ENCODE results near the gene PLA2G7.
"Not testable (repeated sequence)": the region's sequence is repeated elsewhere in the genome, so short reads cannot be mapped to it uniquely, and the experiment has no call there.

The PLA2G7 gene

DNA sequence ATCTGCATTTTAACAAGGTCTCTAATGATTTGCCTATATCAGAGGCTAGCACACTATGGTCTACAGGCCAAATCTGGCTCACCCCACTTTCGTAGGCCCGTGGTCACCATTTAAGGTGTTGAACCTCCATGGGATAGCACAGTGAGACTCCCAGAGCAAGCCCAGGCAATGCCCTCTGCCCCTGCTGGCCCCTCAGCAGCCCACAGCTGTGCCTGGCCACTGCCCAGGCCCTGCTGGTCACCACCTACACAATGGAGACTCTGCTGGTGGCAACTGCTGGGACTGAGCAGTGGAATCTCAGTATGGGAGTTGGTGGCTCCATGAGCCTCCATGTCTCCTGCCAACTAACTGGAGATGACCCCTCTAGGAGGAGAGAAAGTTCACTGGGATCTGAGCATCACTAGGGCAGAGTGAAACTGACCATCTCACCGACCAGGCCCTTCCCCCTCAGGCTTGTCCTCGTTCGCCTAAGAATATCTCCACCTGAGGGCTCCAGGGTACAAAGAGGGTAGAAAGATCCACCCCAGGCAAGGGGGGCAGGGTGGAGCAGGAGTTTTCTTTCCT lies 13.8 kb upstream of the PLA2G7 start:
- DNase-seq (ENCODE audit: low read depth), result no peak
- H3K4me3 ChIP-seq (ENCODE audit: low read depth, low read length), result no peak overlapping the region
- no peak for TF ChIP-seq CTCF (IDR thresholded peaks at IDR 0.05; ENCODE audit: control insufficient read depth, extremely low read depth, insufficient read depth)

GRCh38 chr6:46746696-46747095 lies 11.5 kb upstream of the PLA2G7 start, which contains the start of gene ANKRD66:
Gene ANKRD66 (plus strand): TSS chr6:46746933. CDS start chr6:46751949, 5,016 bp downstream.
- no peak for TF ChIP-seq CTCF (IDR thresholded peaks at IDR 0.05; ENCODE audit: control insufficient read depth, extremely low read depth, insufficient read depth)
- no peak within 1 kb of the TSS for H3K4me3 ChIP-seq (ENCODE audit: low read depth, low read length)
- DNase-seq (ENCODE audit: low read depth), result no peak

GRCh38 chr6:46745973-46746372 lies 10.8 kb upstream of the PLA2G7 start:
- TF ChIP-seq CTCF (IDR thresholded peaks at IDR 0.05; ENCODE audit: control insufficient read depth, extremely low read depth, insufficient read depth), result no peak
- no peak overlapping the region for H3K4me3 ChIP-seq (ENCODE audit: low read depth, low read length)
- no peak for DNase-seq (ENCODE audit: low read depth)

DNA sequence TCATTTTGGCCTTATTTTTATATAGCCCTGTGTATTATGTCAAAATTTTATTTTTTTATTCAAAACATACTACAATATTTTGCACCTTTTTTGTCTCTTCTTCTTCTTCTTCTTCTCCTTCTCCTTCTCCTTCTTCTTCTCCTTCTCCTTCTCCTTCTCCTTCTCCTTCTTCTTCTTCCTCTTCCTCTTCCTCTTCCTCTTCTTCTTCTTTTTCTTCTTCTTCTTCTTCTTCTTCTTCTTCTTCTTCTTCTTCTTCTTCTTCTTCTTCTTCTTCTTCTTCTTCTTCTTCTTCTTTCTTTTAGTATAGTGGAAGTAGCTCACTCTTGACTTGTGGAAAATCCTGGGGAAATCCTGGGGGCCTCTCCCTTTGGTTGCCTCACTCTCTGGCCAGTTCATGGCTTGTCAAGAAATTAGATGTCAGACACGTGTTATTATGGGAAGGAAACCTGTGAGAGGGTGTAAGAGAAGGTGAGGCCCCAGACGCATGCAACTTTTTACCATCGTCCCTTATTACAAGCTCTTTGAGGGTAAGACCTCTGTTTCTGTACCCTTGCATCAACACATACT lies 9.1 kb upstream of the PLA2G7 start:
- H3K4me3 ChIP-seq (ENCODE audit: low read depth, low read length); DNase-seq (ENCODE audit: low read depth): not testable (repeated sequence)

- DNase-seq (ENCODE audit: low read depth), result no peak
- TF ChIP-seq CTCF (IDR thresholded peaks at IDR 0.05; ENCODE audit: control insufficient read depth, extremely low read depth, insufficient read depth), result no peak
- no peak overlapping the region for H3K4me3 ChIP-seq (ENCODE audit: low read depth, low read length)
These were observed 8.4 kb upstream of the PLA2G7 start for GRCh38 chr6:46743425-46744158.

DNA sequence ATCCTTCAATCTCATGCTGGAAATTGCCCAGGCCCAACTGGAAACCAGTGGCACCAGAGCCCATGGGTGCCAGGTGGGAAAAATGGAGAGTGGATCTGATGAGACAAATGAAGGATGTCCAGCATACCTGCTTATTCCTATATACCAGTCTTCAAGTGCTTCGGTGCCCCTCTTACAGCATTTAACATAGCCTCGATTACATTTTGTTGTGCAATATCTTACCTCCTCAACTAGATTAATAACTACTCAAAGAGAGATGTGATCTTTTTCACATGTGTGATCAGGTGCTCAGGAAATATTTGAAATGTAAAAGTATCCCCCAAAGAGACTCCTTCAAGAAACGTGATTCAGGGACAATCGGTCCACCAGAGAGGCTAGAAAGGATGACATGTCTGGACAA lies 6.7 kb upstream of the PLA2G7 start:
- H3K4me3 ChIP-seq (ENCODE audit: low read depth, low read length), result no peak overlapping the region
- no peak for TF ChIP-seq CTCF (IDR thresholded peaks at IDR 0.05; ENCODE audit: control insufficient read depth, extremely low read depth, insufficient read depth)
- DNase-seq (ENCODE audit: low read depth), result no peak

GRCh38 chr6:46741482-46741881 lies 6.3 kb upstream of the PLA2G7 start:
- TF ChIP-seq CTCF (IDR thresholded peaks at IDR 0.05; ENCODE audit: control insufficient read depth, extremely low read depth, insufficient read depth), result no peak
- no peak for DNase-seq (ENCODE audit: low read depth)
- H3K4me3 ChIP-seq (ENCODE audit: low read depth, low read length), result no peak overlapping the region

All from LNCaP clone FGC (cell line).